Measurements from ENCODE around the gene RBM10.

The RBM10 gene

DNA sequence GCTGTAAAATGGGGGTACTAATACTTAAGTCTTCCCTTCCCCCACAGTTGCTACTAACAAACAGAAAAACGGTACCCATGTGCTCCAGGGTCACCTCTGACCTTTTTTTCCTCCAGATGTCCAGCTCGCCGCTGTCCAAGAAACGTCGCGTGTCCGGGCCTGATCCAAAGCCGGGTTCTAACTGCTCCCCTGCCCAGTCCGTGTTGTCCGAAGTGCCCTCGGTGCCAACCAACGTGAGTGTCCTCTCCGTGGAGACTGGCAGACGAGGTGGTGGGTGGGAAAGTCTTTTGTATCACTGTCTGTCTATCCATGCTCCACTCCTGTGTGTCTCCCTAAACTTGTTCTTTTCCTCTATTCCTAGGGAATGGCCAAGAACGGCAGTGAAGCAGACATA lies 53.7 kb downstream of the RBM10 start:
- DNase-seq = no peak

DNA sequence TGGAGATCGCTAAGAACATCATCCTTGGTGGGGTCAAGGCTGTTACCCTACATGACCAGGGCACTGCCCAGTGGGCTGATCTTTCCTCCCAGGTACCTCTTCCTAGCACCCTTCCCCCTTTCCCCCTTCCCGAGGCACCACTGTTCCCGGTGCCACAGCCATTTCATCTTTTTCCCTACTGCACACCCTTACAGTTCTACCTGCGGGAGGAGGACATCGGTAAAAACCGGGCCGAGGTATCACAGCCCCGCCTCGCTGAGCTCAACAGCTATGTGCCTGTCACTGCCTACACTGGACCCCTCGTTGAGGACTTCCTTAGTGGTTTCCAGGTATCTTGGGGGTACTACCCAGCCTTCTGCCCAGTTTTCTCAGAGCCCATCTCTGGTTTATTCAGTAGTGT lies 54.3 kb downstream of the RBM10 start:
- DNase-seq = no peak

DNA sequence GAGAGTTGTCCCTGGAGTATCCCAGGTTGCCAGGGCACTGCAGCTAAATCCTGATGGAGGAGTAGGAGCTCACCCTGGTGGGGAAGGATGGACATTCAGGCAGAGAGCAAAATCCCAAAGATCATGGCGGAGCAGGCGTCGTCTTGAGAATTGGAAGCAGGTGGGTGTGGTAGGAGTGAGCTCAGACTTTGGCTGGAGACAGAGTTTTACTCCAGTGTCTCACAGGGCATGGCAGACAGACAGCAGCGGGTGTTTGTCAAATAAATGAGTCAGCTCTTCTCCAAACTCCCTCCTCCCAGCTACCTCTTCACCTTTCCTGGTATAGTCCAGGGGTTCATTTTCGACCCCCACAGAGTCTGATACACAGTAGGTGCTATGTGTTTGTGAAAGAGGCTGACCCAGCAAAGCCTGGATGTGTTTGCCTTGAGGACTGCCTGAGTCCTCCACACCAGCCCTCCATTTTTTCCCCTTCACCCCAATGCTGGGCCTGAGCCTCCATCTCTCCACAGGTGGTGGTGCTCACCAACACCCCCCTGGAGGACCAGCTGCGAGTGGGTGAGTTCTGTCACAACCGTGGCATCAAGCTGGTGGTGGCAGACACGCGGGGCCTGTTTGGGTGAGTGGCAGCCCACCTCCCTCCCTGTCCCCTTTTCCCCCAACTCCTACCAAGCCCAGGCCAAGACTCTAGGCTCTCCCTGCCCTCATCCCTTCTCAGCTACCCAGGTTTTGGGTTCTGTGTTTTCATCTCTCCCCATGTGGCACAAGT lies 55.5 kb downstream of the RBM10 start:
- no peak for DNase-seq

DNA sequence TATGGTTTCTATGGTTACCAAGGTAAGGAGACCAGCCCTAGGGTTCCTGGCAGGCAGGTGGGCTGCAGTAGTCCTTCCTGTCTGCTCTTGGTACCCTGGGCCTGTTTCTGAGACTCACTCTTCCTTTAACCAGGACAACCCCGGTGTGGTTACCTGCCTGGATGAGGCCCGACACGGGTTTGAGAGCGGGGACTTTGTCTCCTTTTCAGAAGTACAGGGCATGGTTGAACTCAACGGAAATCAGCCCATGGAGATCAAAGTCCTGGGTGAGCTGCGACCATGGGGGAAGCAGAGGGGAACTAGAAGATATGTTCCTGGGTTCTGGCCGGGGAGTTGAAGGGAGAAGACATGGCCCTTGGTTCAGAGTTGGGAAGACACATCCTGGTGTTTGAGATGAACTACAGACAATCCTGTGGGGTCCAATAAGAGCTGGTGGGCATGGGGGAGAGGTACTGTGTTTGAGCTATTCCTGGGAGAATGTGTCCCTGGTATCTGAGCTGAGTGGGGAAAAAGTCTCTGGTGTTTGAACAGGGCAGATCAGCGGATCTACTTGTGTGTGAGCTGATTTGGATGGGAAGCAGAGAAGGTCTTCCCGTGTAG lies 56.4 kb downstream of the RBM10 start:
- DNase-seq = no peak

DNA sequence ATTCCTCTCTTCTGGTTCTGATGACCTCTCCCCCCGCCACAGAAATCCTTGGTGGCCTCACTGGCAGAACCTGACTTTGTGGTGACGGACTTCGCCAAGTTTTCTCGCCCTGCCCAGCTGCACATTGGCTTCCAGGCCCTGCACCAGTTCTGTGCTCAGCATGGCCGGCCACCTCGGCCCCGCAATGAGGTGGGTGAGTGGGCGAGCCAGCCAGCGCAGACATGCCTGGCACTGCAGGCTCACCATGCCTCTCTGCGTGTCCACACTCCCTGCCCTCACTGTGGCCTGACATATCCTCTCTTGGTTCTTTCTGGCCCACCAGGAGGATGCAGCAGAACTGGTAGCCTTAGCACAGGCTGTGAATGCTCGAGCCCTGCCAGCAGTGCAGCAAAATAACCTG lies 57.3 kb downstream of the RBM10 start:
- no peak for DNase-seq

DNA sequence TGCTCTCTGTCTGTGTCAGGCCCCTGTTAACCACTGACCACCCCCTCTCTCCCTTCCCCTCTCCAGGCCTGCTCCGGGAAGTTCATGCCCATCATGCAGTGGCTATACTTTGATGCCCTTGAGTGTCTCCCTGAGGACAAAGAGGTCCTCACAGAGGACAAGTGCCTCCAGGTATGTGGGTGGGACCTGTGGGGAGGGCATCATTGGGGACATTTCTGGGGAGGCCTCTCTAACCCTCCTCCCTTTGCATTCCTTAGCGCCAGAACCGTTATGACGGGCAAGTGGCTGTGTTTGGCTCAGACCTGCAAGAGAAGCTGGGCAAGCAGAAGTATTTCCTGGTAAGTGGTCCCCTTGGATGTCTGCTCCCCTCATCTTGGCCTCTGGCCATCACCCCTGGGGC lies 57.9 kb downstream of the RBM10 start:
- DNase-seq = no peak

DNA sequence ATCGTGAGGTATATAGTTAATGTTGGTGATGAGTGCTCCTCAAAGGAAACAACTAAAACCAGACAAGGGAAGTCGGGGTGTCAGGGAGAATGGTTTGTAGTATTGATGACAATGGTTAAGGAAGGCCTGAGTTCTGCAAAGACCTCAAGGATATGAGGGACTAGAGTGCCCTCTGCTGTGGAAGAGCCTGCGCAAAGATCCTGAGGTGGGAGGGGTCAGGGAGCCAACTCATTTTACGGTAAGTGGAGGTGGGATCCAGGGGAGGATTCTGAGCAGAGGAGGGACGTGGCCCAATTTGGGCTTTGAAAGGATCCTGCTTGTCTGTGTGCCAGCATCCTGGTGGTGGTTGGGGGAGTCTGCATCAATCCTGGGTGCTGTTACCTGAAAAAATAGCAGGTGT lies 59.9 kb downstream of the RBM10 start:
- no peak for DNase-seq

DNA sequence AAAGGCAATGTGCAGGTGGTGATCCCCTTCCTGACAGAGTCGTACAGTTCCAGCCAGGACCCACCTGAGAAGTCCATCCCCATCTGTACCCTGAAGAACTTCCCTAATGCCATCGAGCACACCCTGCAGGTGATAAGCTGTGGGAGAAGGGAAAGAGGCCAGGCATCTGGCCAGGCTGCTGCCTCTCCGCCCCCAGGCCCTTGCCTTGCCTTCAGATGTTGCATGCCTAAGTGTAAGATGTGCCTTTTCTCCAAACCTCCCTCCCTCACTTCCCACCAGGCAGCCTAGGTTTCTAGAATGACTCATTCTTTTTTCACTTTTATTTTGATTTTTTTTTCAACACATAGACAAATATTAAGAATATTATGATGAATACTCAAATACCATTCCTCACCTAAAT lies 61.3 kb downstream of the RBM10 start:
- DNase-seq = no peak

DNA sequence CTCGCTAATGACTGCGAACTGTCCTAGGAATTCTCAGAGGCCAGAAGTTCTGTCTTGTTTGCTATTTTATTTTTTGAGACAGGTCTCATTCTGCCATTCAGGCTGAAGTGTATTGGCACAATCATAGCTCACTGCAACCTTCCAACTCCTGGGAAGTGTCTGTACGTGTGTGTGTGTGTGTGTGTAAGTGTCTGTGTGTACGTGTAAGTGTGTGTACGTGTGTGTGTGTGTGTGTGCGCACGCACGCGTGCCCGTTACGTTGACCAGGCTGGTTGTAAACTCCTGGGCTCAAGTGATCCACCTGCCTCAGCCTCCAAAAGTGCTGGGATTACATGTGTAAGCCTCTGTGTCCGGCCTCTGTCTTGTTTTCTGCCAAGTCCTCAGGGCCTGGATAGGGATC lies 63.1 kb downstream of the RBM10 start:
- no peak for DNase-seq

DNA sequence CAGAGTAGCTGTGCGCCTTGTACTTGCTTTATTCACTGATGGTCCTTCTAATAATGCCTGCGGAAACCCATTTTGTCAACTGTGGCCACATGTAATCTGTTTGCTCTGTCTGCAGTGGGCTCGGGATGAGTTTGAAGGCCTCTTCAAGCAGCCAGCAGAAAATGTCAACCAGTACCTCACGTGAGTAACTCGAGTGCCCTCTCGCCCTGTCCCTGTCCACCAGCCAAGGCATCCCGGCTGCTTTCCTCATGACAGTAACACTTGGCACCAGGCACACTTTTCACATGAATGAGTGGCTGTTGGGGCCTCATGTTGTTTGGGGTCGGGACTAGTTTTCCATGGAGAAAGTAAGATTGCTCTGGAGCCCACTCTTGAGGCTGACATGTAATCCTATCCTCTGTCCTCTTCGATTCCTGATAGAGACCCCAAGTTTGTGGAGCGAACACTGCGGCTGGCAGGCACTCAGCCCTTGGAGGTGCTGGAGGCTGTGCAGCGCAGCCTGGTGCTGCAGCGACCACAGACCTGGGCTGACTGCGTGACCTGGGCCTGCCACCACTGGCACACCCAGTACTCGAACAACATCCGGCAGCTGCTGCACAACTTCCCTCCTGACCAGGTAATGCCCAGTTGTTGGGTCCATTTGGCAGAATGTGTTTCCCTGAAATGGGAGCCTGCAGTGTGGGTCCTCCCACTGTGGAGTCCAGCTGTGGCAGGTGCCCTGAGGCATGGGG lies 64.7 kb downstream of the RBM10 start:
- DNase-seq = no peak

DNA sequence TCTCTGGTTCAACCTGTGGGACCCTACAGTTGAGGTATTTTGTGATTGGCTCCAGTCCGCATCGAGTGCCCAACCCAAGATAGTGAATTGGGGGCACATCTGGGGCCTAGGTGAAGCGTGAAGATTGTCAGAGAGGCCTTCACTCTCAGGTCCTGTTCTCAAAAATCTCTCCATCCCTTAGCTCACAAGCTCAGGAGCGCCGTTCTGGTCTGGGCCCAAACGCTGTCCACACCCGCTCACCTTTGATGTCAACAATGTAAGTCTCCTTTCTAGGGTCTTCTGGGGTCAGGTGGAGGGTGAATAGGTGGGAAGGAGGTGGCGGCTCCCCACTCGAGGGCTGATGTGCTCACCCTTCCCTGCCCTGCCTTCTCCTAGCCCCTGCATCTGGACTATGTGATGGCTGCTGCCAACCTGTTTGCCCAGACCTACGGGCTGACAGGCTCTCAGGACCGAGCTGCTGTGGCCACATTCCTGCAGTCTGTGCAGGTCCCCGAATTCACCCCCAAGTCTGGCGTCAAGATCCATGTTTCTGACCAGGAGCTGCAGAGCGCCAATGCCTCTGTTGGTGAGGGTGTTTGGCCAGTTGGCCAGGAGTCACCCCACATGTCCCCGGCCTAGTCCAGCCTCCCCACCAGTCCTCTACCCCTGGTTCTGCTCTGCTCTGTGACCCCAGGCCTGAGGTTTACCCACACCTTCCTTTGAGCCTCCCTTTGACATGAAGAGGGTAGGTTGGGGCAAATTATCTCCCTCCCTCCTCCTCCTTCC lies 65.8 kb downstream of the RBM10 start:
- no peak for DNase-seq

DNA sequence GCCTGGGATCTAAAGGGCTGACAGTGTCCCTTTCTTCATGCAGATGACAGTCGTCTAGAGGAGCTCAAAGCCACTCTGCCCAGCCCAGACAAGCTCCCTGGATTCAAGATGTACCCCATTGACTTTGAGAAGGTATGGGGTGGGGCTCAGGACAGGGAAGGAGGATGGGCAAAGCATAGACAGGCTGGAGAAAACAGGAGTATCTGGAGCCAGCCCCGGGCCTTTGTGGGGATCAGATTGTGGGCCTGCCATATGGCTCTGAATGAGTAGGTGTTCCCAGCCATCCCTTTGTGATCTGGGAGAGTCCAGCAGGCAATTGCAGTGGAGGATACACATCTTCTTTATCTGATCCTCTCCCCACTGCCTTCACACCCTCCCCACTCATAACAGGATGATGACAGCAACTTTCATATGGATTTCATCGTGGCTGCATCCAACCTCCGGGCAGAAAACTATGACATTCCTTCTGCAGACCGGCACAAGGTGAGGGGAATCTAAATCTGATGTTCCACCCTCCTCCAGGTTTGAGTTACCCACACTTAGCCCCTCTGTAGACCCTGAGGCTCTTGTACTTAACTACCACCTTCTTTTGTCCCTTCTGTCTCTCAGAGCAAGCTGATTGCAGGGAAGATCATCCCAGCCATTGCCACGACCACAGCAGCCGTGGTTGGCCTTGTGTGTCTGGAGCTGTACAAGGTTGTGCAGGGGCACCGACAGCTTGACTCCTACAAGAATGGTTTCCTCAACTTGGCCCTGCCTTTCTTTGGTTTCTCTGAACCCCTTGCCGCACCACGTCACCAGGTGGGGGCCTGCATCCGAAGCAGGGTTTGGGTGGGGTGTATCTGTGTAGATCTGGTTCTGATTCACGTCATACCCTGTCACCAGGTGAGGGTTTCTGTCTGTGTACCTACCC lies 67.6 kb downstream of the RBM10 start:
- DNase-seq = no peak

DNA sequence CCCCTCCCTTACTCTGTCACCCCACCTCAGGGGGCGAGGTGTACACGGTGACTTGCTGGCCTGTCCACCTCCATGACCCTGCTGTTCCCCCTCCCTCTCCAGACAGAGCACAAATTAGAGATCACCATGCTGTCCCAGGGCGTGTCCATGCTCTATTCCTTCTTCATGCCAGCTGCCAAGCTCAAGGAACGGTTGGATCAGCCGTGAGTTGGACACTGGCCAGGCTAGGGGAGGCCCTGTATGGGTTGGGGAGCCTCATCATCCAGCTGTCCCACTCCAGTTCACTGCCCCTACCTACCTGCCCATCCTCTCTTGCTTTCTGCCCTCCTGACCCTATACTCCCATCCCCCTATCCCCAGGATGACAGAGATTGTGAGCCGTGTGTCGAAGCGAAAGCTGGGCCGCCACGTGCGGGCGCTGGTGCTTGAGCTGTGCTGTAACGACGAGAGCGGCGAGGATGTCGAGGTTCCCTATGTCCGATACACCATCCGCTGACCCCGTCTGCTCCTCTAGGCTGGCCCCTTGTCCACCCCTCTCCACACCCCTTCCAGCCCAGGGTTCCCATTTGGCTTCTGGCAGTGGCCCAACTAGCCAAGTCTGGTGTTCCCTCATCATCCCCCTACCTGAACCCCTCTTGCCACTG lies 69.5 kb downstream of the RBM10 start:
- no peak for DNase-seq

DNA sequence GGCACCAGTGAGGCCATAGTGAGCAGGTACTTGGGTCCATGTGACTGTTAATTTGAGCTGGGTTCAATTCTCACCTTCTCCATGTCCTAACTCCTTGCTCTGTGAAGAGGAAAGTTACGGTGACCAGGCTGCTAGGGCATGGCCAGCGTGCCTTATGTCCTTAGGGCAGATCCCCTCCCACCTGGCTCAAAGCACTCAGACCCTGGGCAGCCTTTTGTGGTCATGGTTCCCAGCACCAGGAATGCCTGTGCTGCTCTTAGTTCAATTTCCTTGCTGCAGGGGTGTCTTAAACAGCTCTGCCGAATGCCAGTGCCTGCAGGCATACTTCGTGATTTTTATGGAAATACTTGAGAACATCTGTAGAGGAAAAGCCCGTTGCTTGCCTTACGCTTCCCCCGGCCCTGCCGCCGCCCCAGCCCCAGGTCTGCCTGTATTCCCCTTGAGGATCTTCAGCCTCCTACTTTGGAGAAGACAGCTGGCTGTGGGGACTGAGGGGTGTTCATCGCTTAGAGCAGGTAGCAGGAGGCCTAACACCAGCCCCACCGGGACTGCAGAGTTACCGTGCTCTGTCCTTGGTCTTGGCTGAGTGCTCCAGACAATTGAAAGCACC lies 70.4 kb downstream of the RBM10 start:
- DNase-seq = no peak

DNA sequence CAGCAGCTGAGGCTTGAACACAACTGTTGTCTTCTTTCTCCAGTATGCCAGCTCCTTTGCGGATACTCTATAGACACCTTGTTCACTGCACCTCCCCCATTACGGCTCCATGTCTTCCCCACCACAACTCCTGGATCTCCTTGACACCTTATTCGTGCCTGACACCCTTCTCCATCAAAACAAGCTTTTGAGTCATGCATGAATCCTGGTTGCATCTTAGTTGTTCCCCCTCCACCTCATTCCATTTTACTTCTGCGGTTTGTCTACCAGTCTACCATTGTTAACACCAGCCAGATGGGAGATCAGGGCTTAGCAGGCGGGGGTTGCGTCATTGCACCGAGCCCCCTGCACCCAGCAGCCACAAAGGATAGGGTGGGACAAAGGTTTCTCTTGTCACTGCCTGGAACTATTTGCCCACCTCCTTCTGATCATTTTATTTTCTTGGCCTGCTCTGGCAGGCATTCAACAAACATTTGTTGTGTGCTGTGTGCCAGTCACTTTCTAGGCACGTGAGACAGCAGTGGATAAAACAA lies 71.4 kb downstream of the RBM10 start:
- no peak for DNase-seq

DNA sequence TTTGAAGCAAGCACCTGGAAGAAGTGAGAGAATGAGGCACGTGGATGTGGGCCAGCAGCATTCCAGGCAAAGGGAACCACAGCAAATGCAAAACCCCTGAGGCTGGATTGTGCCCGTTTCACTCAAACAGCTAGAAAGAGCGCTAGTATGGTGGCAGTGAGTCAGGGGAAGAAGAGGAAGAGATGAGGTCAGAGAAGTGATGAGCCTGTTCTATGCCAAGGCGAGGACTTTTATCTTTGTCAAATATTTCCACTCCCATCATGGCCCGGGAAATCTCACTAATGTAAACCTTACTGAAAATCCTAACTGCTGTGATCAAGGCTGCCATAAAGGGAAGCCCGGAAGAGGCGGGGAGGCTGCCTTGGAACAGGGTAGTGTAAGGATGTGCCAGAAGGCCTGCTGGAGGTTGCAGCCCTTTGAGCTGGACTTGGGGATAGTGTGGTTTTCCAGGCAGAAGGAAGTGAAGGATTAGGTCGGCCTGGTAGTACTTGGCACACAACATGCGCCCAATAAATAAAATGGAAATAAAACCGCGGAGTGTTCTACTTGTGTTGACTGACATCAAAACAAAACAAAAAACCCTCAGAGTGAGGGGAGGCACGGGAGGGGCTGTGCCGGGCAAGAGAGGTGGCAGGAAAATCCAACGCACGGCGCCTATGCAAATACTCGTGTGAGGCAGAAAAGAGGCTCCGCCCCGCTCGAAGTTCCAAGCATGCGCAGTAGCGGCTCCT lies 72.3 kb downstream of the RBM10 start:
- peak; percentile 21 for DNase-seq

DNA sequence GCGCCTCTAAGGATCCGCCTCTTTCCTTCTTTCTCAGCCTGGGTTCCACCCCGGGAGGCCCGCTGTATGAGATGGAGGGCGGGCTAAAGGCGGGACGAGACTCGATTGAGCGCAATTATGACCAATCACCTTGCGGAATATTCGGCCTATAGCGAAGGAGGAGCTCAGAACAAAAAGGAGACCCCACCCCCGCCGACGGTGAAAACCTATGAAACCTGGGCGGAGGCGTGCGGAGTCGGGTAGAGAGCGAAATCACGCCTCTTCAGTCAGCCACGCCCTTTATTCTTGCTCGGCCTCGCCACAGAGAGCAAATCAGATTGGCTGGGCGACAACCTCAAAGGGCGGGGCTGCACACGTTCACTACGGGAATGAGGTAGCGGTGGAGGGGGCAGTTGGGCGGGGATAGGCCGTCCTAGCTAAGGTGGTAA lies 72.8 kb downstream of the RBM10 start:
- DNase-seq = peak; percentile 96

DNA sequence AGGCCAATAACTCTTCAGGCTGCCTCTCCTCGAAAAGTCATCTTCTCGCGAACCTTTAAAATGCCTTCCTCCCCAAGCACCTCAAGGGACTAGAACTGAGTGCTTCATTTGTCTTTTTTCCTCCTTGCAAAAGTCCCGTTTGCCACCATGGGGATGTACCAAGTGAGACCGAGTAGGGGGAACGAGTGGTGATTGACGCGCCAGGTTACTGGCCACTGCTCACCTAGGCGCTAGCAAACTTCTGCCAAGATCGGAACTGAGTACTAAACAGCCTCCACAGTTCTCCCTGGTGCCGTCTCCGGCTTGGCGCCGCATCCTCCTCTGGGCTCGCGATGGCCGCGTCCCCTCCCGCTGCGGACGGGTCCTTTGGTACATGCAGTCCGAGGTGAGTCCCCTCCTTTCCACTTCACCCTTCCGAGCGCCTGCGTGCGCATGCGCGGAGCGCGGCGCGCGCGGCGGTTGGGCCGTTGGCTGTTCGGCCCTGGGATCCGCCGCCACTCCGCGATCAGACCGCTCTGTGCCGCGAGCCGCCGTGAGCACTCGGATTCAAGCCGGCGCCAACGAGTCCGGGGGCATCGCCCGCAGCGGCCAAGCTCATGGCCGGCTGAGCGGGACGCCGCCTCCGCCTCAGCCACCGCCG lies 73.4 kb downstream of the RBM10 start, which contains the start of gene CDK16:
Gene CDK16, plus strand, starts transcription at position 402 of the 640 bp plus-strand sequence. CDS start 4,877 bp downstream, outside the sequence.
- peak; percentile 68 for DNase-seq

Data from stimulated activated CD4-positive, alpha-beta T cell treated with anti-CD3 and anti-CD28 coated beads, Interleukin-1b, Interleukin-23, amount 100 ng/mL, for 48 hours (primary cell).